Gastroesophageal sphincter (tissue), 4 donors: ENCODE data around the gene CNBD2. TPM values are rescaled to one million over a fixed set of nuclear protein-coding genes. Genes with fewer than 3 reads are reported as not detected.

ENCODE experiments used
- ATAC-seq: fragments of 150-250 bp; one replicate; pipeline ENCODE4 v1.9.1; 2016; ENCODE audit warnings: mild to moderate bottlenecking, moderate library complexity
- H3K27ac ChIP-seq, 4 donors: fragments of 200-600 bp; sonication (generic) in 3 of 4; 1 replicate in 3 of 4; 2 replicates in 1 of 4; pipeline ENCODE4 v1.5.1; 2016 to 2019
- H3K27me3 ChIP-seq: fragments of 200-600 bp; sonication (generic); one replicate; pipeline ENCODE4 v1.5.1; 2019
- H3K36me3 ChIP-seq, 2 donors: fragments of 200-600 bp; sonication (generic); one replicate each; pipeline ENCODE4 v1.5.1; 2019; ENCODE audit warnings: control low read depth in 1 of 2
- H3K4me1 ChIP-seq, 3 donors: fragments of 200-600 bp; sonication (generic); 1 replicate in 2 of 3; 2 replicates in 1 of 3; pipeline ENCODE4 v1.5.1; 2016 to 2019; ENCODE audit warnings: control low read depth in 2 of 3
- H3K4me3 ChIP-seq, 2 donors: fragments of 200-600 bp; sonication (generic); one replicate each; pipeline ENCODE4 v1.5.1; 2019; ENCODE audit warnings: mild to moderate bottlenecking in 1 of 2, moderate library complexity in 1 of 2
- H3K9me3 ChIP-seq, 3 donors: fragments of 200-600 bp; sonication (generic); one replicate each; pipeline ENCODE4 v1.5.1; 2017 to 2019; ENCODE audit warnings: control low read depth in 2 of 3
- CTCF ChIP-seq, 4 experiments: fragments of 200-600 bp in 2 of 4; fragments of 450-650 bp in 2 of 4; sonication (generic) in 1 of 4; IDR thresholded peaks; one replicate each; pipeline ENCODE4 v1.5.1; 2017 to 2019; ENCODE audit warnings: antibody characterized with exemption in 4 of 4, mild to moderate bottlenecking in 2 of 4, moderate library complexity in 2 of 4
- EP300 ChIP-seq: sonication (generic); formaldehyde crosslinking; IDR thresholded peaks from one replicate; pipeline ENCODE4 v1.6.1; 2017; ENCODE audit warnings: antibody characterized with exemption, mild to moderate bottlenecking
- POLR2A ChIP-seq, 2 donors: fragments of 450-650 bp; IDR thresholded peaks; one replicate each; pipeline ENCODE4 v1.6.1; 2017; ENCODE audit warnings: antibody characterized with exemption in 2 of 2, mild to moderate bottlenecking in 2 of 2, moderate library complexity in 1 of 2
- POLR2AphosphoS5 ChIP-seq: sonication (generic); formaldehyde crosslinking; IDR thresholded peaks from one replicate; pipeline ENCODE4 v1.6.1; 2017; ENCODE audit warnings: antibody characterized with exemption
- WGBS, 2 donors: methylation state at CpG; one replicate each; pipeline ENCODE4 v1.1.5; 2018; ENCODE audit warnings: low coverage in 1 of 2; 5-methylcytosine and 5-hydroxymethylcytosine counted together
- total RNA-seq, 4 donors: library from RNA; depleted of rRNA; stranded (reverse); fragments of >200 nt; gene quantifications; one replicate each; pipeline ENCODE4 v1.1.0, GENCODE V29; 2016

CNBD2 gene
- total RNA-seq, 4 donors from 2014 or later: 4.1 to 6.8 (median 5.7) TPM

GRCh38 chr20:36030149-36030548 lies 61.8 kb downstream of the CNBD2 start:
- Histone ChIP-seq H3K27me3 (no peaks in the 10 kb centered on the region), H3K4me1 (no peaks in the 10 kb centered on the region), H3K4me3 (no peak overlapping the region), H3K36me3 (no peaks in the 10 kb centered on the region), H3K9me3 (no peaks in the 10 kb centered on the region), H3K27ac (no peak overlapping the region)
- TF ChIP-seq CTCF (IDR thresholded peaks at IDR 0.05) (no peak), EP300 (no peak), POLR2A (IDR thresholded peaks at IDR 0.05) (no peak), POLR2AphosphoS5 (no peak)
- no peak for ATAC-seq
- WGBS, 2 donors: 30 to 44% methylated on average over 4 to 5 of the region's 8 CpGs

GRCh38 chr20:36031806-36032205 lies 63.4 kb downstream of the CNBD2 start:
- WGBS, 2 donors: 100% methylated on average over 3 of the region's 3 CpGs; no CpG with 5 or more reads in 1 of the 2 donors
- Histone ChIP-seq H3K36me3 (no peaks in the 10 kb centered on the region), H3K4me3 (no peak overlapping the region), H3K27me3 (no peaks in the 10 kb centered on the region), H3K9me3 (no peaks in the 10 kb centered on the region), H3K4me1 (no peaks in the 10 kb centered on the region), H3K27ac (no peak overlapping the region)
- no peak for ATAC-seq
- no peak for TF ChIP-seq CTCF (IDR thresholded peaks at IDR 0.05)
- no peak for TF ChIP-seq POLR2A (IDR thresholded peaks at IDR 0.05)
- TF ChIP-seq EP300: no peak
- TF ChIP-seq POLR2AphosphoS5: no peak

GRCh38 chr20:36034875-36035274 lies 66.5 kb downstream of the CNBD2 start:
- ATAC-seq: no peak
- no peaks in the 10 kb centered on the region for H3K9me3 ChIP-seq
- 82 to 100% methylated on average over 1 to 3 of the region's 4 CpGs for WGBS, 2 donors
- H3K36me3 ChIP-seq: no peaks in the 10 kb centered on the region
- H3K4me3 ChIP-seq: no peak overlapping the region
- H3K27me3 ChIP-seq: no peaks in the 10 kb centered on the region
- H3K27ac ChIP-seq: no peak overlapping the region
- TF ChIP-seq CTCF (IDR thresholded peaks at IDR 0.05) (no peak), POLR2A (IDR thresholded peaks at IDR 0.05) (no peak), EP300 (no peak), POLR2AphosphoS5 (no peak)
- no peaks in the 10 kb centered on the region for H3K4me1 ChIP-seq

GRCh38 chr20:36035745-36036144 lies 67.4 kb downstream of the CNBD2 start:
- TF ChIP-seq POLR2A (IDR thresholded peaks at IDR 0.05) (no peak), CTCF (IDR thresholded peaks at IDR 0.05) (no peak), POLR2AphosphoS5 (no peak), EP300 (no peak)
- WGBS, 2 donors: 67% methylated on average over 1 of the region's 2 CpGs; no CpG with 5 or more reads in 1 of the 2 donors
- H3K27ac ChIP-seq: no peak overlapping the region
- no peaks in the 10 kb centered on the region for H3K36me3 ChIP-seq
- no peak for ATAC-seq
- H3K9me3 ChIP-seq: no peaks in the 10 kb centered on the region
- H3K4me3 ChIP-seq: no peak overlapping the region
- no peaks in the 10 kb centered on the region for H3K27me3 ChIP-seq
- H3K4me1 ChIP-seq: no peaks in the 10 kb centered on the region

- ATAC-seq: no peak
- H3K27me3 ChIP-seq: no peaks in the 10 kb centered on the region
- H3K4me3 ChIP-seq: no peak overlapping the region
- no peaks in the 10 kb centered on the region for H3K9me3 ChIP-seq
- TF ChIP-seq CTCF (IDR thresholded peaks at IDR 0.05): no peak
- TF ChIP-seq POLR2AphosphoS5: no peak
- TF ChIP-seq EP300: no peak
- no peak overlapping the region for H3K27ac ChIP-seq
- peaks cover 0 to 2% of the 10 kb centered on the region in 2 donors for H3K36me3 ChIP-seq
- no peaks in the 10 kb centered on the region for H3K4me1 ChIP-seq
- WGBS, 2 donors: 73 to 100% methylated on average over 1 of the region's 3 CpGs
Observed at GRCh38 chr20:36036688-36037087, 68.3 kb downstream of the CNBD2 start.
